HG03457 (cell line): ENCODE measurements around the gene SIRPG.
"Not testable (repeated sequence)": the region's sequence is repeated elsewhere in the genome, so short reads cannot be mapped to it uniquely, and the experiment has no call there.

ENCODE experiments used
- ATAC-seq: cut with Tn5 transposase; IDR thresholded peaks from one replicate; pipeline ENCODE4 v1.9.1; 2021; ENCODE audit warnings: moderate number of reproducible peaks; ENCODE audit not compliant: unreplicated experiment

SIRPG gene

DNA sequence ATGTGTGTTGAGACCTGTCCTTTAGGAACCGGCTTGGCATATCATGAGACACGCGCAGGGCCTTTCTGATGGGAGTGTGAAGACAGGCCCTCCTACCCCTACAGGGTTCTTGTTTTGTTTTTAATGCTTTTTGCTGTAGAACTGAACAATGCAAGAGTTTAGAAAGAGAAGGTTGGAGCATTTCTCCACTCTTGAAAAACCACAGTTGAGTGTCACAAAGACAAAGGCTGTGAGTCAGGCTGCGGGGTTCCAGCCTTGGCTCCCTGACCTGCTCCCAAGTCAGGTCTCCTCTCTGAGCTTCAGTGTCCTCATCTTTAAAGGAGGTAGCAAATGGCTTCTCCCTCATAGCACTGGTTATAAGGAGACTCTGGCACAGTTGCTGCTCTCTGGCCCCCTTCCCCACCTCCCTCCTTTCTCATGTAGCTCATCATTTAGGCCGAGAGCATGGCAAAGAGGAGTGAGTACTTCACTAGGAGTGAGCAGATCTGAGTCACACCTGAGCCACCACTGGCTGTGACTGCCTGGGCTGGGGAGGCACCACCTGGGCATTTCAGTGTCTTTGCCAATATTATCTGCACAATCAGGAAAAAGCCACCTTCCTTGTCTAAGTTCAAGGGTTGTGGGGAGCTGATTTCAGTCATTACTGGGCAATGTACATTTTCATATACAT is 48.8 kb downstream of the SIRPG start:
- not testable (repeated sequence) for ATAC-seq

DNA sequence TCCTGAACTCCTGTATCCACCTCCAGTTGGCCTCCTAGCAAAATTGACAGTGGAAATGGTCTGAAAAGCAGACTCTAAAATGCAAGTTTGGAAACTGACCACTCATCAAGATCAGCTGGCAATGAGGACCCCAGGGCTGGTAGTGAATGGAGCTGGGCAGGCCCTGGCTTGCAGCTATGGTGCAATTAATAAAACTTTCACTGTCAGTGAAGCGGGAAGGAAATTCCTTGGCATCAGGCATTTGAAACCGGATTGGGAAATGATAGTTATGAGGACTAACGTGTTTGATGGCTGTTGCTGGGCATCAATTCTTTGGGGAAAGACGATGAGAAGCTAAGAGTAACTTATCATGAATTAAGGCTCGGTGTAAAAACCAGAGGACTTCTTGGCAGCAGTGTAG is 56.8 kb downstream of the SIRPG start:
- no peak for ATAC-seq

DNA sequence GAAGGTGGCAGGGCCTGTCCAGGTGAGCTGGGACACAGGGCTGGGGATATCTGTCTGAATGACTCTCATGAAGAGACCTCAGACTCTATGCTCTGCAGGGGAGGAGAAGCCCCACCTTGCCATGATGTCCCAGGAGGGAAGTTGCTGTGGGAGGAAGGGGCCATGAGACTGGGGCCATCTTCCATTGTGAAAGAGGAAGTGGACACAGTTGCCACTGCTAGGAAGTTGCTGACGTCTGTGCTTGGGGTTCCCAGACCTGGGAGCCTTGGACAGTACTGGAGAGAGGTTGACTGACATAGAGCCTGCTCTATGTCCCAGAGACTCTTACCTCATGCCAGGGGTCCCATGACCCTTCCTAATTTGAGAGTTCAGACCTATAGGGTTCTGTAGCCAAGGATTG is 62.2 kb downstream of the SIRPG start:
- no peak for ATAC-seq

DNA sequence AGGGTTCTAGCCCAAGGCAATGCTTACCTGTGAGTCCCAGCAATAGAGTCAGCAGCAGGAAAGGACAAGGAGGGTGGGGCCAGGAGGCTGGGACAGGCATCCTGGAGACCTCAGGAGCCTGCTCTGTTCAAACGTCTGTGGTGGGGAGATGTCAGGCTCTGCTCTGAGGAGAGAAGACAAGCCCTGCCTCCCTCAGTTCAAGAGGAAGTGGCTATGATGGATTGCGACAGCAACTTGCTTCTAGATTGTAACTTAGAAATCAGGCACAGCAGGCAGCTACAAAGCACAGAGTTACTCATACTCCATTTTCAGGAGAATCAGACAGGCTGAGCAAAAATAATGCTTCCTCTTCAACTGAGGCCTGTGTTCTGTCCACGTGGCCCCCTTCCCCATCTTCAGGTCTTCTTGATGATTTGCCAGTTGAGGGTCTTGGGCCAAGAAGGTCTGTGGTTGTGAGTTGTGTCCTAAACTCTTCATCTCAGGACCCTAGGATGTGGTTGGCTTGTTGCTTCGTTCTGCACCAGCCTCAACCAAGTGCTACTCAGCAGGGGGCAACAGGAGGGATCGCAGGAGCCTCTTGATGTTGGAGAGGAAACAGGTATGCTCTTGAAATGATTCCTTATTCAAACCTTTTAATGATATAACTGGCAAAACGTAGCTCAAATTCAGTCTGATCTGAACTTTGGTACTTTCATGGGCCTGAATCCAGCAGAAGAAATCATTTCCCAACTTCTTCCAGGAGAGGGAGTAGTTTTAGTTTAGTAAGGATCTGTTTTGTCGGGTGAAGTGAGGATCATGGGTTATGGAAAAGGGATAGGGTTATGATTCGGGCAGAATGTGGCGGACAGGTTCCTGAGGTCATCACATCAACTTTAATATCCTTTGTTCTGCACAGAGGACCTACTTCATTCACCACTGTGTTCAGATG is 68.8 kb downstream of the SIRPG start:
- ATAC-seq: no peak

DNA sequence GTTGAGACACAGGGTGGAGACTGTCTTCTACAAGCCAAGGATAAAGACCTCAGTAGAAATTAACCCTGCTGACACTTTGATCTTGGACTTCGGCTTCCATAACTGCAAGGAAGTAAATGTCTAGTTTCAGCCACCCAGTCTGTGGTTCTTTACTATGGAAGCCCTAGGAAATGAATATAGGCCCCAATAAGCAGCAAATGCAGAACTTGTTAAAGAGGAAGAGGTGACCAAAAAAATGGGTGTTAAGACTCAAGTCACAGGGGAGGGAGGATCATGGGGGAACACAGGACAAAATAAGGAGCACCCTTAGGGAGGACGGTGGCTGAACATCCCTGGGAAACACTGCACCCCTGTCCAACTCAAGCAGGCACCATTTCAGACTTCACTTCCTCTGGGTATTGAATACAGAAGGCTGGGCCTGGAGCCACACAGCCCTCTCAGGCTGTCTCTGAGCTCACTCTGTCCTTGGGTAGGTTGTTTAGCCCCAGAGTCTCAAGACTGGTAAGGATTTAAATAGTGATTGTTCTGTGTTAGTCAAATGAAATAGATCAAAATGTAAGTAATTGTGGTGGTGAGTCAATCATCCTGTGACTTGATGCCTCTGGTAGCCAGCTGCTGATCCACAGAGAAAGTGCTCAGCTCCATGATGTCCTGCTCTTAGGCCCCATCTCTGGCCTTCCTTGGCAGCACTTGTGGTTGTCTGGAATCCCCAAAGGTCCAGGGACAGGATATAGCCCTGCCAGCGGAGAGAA is 69.6 kb downstream of the SIRPG start:
- ATAC-seq: no peak

DNA sequence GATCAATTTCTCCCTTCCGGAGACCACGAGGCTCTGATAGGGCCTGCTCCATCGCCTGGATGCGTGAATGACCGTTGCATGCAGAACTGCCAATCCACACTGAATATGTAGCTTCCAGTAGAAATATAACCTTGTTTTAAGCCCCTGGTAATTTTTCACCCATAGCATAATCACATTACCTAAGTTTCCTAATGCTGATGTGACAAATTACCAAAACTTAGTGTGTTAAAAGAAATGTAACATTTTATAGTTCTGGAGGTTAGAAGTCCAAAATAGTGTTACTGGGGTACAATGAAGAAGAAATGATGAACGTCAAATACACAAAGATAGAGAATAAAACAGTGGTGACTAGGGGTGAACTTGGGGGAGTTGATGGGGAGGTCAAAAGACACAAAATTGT is 78.1 kb downstream of the SIRPG start:
- ATAC-seq: no peak
